A549 (cell line): ENCODE measurements around the gene SMAGP.

ENCODE experiments used
- POLR2A ChIP-seq: IDR thresholded peaks from 2 replicates; pipeline ENCODE4 v1.6.1; 2012; ENCODE audit warnings: mild to moderate bottlenecking, low read length
- RAD21 ChIP-seq, 2 experiments: fragments of >200 bp in 1 of 2; sonication (Bioruptor Twin) in 1 of 2; formaldehyde crosslinking in 1 of 2; IDR thresholded peaks in 1 of 2; conservative IDR thresholded peaks in 1 of 2; 2 replicates in 1 of 2; 3 replicates in 1 of 2; pipeline ENCODE4 v1.6.1; 2012 to 2018; ENCODE audit warnings: inconsistent platforms in 1 of 2
- TF ChIP-seq, protein P1 (sequence below): fragments of >200 bp; sonication (Bioruptor Twin); formaldehyde crosslinking; IDR thresholded peaks from 3 replicates; pipeline ENCODE4 v1.5.1; 2016

DNA sequence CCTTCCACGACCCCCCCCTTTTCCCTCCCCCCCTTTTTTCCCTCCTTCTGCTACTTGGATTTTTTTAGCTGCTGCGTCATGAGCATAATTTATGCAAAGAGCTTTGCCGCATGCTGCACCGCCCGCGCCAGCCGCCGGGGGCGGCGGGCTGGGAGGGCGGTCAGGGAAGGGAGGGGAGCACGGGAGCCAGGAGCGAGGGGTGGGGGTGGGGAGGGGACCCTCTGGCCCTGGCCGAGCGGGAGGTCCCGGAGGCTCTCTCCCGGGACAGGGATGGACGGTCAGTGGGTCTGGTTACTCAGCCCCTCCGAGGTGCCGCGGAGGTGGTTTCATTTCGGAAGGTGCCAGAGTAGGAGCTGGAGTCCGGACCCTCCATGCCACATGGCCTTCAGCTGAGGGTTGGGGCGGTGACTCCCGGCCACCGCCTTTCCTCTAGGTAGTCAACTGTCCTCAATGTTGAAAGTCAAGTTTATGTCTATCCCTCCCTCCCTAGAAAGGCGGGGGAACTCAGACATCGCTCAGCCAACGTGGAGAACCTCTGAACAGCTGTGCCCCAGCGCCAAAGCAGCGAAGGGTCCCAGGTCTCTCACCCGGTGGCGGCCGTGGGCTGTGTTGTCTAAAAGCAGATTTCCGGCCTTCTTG is 52.1 kb downstream of the SMAGP start, which contains the start of gene POU6F1:
- peak; percentile 22; the same call in 1 of the 2 replicates for TF ChIP-seq POLR2A
- TF ChIP-seq, protein P1, sequence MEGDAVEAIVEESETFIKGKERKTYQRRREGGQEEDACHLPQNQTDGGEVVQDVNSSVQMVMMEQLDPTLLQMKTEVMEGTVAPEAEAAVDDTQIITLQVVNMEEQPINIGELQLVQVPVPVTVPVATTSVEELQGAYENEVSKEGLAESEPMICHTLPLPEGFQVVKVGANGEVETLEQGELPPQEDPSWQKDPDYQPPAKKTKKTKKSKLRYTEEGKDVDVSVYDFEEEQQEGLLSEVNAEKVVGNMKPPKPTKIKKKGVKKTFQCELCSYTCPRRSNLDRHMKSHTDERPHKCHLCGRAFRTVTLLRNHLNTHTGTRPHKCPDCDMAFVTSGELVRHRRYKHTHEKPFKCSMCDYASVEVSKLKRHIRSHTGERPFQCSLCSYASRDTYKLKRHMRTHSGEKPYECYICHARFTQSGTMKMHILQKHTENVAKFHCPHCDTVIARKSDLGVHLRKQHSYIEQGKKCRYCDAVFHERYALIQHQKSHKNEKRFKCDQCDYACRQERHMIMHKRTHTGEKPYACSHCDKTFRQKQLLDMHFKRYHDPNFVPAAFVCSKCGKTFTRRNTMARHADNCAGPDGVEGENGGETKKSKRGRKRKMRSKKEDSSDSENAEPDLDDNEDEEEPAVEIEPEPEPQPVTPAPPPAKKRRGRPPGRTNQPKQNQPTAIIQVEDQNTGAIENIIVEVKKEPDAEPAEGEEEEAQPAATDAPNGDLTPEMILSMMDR, result no peak
- no peak for TF ChIP-seq RAD21 (conservative IDR thresholded peaks at IDR 0.05 in 1 of 2, IDR thresholded peaks at IDR 0.05 in 1 of 2)
